ENCODE measurements around the gene GUCY1A1.
"Not testable (repeated sequence)": the region's sequence is repeated elsewhere in the genome, so short reads cannot be mapped to it uniquely, and the experiment has no call there.

Gene GUCY1A1

DNA sequence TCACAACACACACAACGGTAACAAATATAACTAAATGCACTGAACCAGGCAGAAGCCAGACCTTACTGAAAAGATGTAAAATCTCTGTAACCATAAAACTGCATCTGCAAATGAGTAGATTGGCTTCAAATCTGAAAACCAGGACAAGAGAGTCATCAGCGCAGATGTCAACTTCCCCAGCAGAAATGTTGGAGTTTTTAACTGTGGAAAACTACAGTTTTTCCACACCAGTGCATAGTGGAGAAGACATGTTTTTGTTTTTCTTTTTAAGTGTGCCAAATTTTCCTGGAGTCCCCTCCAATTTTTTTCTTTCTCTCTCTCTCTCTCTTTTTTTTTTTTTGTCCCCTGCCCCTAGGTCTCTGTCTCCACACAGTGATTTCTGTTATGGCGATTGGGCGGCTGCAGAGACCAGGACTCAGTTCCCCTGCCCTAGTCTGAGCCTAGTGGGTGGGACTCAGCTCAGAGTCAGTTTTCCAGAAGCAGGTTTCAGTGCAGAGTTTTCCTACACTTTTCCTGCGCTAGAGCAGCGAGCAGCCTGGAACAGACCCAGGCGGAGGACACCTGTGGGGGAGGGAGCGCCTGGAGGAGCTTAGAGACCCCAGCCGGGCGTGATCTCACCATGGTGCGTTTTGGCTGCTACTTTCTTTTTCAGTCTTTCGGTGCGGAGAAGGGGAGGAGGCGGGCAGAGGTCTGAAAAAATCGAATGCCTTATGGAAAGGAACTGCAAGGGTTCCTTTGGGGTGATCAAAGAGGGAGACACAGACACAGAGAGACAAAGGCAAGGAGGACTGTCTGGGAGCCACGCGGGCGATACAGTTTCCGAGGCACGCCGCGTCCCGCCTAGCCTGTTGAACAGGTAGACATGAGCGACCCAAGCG, at the start of gene GUCY1A1:
Gene GUCY1A1, plus strand, starts transcription at position 505 of the 878 bp plus-strand sequence. CDS start 30,020 bp downstream, outside the sequence.
- DNase-seq (ENCODE audit: low read depth in 2 of 2) = no peak

- no peak for DNase-seq (ENCODE audit: low read depth in 2 of 2)
Measured at GRCh38 chr4:155617296-155617695, 49.4 kb upstream of the GUCY1A1 start.

DNA sequence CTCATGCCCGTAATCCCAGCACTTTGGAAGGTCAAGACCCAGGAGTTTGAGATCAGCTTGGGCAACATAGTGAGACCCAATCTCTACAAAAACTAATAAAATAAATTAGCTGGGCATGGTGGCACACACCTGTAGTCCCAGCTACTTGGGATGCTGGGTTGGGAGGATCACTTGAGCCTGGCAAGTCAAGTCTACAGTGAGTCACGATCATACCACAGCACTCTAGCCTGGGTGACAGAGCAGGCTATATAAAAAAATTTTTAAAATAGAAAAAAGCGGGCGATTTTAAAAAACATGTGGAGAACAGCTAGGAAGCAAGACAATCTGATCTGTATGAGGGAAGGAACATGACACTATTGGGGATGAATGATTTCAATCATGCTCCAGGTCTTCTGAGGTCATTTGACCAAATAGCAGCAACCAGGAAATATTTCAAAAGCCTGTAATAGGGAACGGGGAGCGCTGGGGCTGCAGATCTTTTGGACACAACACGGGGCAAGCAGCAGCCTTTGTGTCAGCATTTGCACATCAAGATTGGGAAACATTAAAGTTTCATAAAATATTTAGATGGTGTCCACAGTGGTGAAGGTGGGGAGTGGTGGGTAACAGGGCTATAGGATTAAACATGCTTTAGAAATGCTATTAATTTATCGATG, 48.3 kb upstream of the GUCY1A1 start:
- no peak for DNase-seq (ENCODE audit: low read depth in 2 of 2)

DNA sequence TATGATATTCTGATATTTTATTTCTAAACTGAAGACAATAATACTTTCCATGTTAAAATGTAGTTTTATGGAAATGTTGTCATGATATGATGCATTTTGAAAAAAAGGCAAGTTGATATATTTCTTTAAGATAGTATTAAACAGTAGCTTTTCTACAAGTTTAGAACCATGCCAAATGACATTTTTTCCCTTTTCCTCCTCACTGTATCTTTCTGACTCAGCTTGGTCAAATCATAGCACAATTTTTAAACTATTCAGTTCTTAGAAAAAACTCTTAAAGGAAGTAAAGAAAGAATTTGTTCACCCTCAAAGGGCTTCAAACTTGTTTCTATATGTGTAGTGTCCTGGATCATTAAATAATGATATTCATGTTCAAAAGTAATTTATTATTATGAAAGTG, 46.0 kb upstream of the GUCY1A1 start:
- DNase-seq (ENCODE audit: low read depth in 2 of 2) = no peak

GRCh38 chr4:155624478-155624877, 42.2 kb upstream of the GUCY1A1 start:
- no peak for DNase-seq (ENCODE audit: low read depth in 2 of 2)

DNA sequence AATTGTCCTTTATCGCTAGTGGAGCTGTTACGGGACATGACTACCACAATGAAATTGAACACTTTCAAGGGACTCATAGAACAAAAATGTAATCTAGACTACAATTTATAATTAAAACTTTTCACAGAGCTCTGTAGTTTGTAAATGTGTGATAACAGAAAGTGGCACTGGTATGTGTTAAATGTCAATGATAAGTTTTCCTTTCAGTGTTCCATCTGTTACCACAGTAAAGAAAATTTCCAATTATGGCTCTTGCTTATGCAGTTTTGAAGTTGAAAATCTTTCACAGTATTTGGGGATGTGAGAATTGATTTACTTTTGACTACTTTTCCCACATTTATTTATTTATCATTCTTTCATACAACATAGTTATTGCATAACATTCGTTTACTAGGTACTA, 40.1 kb upstream of the GUCY1A1 start:
- no peak for DNase-seq (ENCODE audit: low read depth in 2 of 2)

DNA sequence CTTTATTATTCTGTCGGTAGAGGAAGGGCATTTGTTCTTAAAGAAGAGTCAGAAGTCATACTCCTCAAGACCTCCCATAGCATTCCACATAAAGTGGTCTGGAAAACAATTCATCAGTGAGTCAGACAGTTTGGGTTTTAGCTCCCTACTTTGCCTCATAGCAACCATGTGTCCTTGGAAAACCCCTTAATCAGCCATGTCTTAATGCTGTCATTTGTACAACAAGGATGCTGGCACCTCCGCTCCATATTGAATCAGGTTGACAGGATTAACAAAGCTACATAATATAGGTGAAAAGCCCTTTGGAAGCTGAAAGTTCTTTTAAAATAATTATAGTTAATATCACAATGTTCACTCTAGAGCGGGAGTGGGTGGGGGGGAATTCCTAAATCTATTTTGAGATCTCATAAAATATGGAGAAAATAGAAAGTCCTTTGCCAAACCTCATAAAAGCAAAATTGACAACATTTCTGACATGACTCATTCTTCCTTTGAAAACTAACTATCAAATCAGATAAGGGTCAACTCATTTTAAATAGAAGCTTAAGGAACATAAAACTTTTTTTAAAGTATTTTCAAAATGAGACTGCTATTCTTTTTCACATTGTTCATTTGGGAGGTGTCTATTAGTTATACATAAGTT, 37.3 kb upstream of the GUCY1A1 start:
- no peak for DNase-seq (ENCODE audit: low read depth in 2 of 2)

GRCh38 chr4:155629956-155630355, 36.7 kb upstream of the GUCY1A1 start:
- no peak for DNase-seq (ENCODE audit: low read depth in 2 of 2)

- no peak for DNase-seq (ENCODE audit: low read depth in 2 of 2)
Measured at GRCh38 chr4:155632310-155632840, 34.3 kb upstream of the GUCY1A1 start.

GRCh38 chr4:155638195-155638965, 28.3 kb upstream of the GUCY1A1 start:
- DNase-seq (ENCODE audit: low read depth in 2 of 2) = no peak

- DNase-seq (ENCODE audit: low read depth in 2 of 2) = no peak
Measured at GRCh38 chr4:155639704-155640523, 26.7 kb upstream of the GUCY1A1 start.

DNA sequence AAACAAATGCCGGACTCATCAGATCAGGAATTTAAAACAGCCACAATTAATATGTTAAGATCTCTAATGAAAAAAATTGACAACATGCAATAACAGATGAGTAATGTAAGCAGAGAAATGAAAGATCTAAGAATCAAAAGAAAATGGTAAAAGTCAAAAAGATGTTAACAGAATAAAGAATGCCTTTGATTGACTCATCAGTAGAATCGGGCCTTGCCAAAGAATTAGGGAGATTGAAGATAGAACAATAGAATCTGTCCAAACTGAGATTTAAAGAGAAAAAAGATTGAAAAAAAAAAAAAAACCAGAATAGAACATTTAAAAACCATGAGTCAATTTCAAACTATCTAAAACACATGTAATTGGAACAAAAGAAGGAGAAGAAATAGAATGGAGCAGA, 25.9 kb upstream of the GUCY1A1 start:
- DNase-seq (ENCODE audit: low read depth in 2 of 2) = no peak

DNA sequence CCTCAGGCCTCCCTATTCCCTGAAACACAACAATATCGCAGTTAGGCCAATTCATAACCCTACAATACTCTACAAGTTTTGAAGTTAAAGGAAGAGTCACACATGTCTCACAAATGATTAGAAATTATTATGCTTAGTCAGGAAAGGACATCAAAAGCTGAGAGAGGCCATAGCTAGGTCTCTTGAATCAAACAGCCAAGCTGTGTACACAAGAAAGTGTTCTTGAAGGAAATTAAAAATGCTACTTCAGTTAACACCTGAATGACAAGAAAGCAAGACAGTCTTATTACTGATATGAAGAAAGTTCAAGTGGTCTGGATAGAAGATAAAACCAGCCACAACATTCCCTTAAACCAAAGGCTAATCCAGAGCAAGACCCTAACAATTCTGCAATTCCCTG, 23.6 kb upstream of the GUCY1A1 start:
- no peak for DNase-seq (ENCODE audit: low read depth in 2 of 2)

- DNase-seq (ENCODE audit: low read depth in 2 of 2) = no peak
Measured at GRCh38 chr4:155646001-155646400, 20.6 kb upstream of the GUCY1A1 start.

- DNase-seq (ENCODE audit: low read depth in 2 of 2) = not testable (repeated sequence)
Measured at GRCh38 chr4:155650785-155651184, 15.9 kb upstream of the GUCY1A1 start.

GRCh38 chr4:155653052-155653451, 13.6 kb upstream of the GUCY1A1 start:
- no peak for DNase-seq (ENCODE audit: low read depth in 2 of 2)

- no peak for DNase-seq (ENCODE audit: low read depth in 2 of 2)
Measured at GRCh38 chr4:155656025-155656424, 10.6 kb upstream of the GUCY1A1 start.

DNA sequence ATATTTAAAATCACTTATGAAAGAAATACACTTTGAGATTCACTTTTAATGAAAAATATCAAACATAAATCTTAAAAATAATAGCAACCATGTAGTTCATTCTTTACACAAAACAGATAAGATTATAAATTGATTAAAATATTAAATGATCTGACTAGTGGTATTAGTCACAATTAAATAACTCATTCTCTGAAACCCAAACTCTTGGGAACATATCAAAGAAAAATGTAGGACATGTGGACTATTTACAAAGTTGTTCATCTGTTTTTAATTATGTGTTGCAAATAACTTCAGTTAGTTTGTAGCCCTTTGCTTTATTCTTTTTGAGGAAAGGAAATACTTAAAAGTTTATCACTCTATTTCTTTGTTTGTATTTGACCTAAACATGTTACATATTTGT, 9.5 kb upstream of the GUCY1A1 start:
- no peak for DNase-seq (ENCODE audit: low read depth in 2 of 2)

DNA sequence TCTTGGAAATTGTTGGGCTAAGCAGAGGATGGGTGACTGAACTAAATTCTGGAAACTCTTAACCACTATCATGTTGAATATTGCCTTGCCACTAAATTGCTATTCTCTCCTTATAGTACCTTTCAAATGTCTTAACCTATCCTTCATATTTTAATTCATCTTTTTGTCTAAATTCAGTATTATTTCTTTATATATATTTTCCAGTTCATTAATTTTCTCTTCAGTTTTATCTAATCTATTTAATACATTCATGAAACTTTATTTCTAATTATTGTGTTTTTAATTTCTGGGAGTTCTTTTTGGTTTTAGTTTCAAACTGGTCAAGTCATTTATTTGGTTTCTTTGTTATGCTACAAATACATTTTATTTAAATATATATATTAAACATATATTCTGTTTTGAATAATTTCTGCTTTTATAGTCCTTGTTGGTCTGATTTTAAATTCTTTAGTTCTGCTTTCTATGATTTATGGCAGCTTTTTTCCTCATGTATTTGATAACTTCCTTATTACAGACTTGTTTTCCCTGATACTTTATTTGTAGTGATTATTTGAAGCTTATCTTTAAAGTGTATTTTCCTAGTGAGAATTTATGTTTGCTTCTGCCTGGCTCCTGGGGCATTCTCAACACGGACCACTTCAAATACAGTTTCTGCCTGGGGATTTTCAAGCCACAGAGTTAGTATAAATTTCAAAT, 8.5 kb upstream of the GUCY1A1 start:
- no peak for DNase-seq (ENCODE audit: low read depth in 2 of 2)

DNA sequence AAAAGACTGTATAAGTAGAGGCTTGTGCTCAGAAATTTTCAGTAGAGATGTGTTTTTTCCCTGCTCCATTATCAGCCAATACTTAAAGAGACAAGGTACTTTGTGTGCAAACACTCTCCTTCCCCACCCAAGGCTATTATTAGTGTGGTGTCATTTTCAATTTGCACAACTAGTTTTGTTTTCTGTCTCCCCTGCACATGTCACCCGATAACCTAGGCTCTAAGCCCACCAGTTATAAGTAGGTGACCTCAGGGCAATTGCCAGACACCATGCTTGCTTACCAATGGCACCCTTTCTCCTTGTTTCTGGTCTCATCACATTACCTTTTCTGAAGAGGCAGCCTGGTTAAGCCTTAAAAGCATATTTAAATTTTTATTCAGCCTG, 8.0 kb upstream of the GUCY1A1 start:
- DNase-seq (ENCODE audit: low read depth in 2 of 2) = no peak

Data from stimulated activated CD4-positive, alpha-beta T cell treated with anti-CD3 and anti-CD28 coated beads, Interleukin-1b, Interleukin-23, amount 100 ng/mL, for 1 hour (primary cell).